ENCODE data around the gene G2E3.

DNA sequence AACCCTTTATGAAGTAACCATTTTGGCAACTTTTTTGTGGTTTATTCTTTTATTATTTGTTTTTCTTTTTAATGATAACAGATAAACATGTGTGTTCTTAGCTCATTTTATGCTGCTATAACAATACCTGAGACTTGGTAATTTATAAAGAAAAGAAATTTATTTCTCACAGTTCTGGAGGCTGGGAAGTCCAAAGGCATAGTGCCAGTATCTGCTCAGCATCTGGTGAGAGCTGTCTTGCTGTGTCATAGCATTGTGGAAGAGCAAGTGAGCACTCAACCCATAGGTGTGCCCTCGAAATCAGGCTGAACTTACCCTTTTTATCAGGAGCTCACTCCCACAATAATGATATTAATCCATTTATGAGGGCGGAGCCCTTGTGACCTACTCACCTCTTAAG lies 55.2 kb downstream of the G2E3 start:
- TF ChIP-seq, protein P1, sequence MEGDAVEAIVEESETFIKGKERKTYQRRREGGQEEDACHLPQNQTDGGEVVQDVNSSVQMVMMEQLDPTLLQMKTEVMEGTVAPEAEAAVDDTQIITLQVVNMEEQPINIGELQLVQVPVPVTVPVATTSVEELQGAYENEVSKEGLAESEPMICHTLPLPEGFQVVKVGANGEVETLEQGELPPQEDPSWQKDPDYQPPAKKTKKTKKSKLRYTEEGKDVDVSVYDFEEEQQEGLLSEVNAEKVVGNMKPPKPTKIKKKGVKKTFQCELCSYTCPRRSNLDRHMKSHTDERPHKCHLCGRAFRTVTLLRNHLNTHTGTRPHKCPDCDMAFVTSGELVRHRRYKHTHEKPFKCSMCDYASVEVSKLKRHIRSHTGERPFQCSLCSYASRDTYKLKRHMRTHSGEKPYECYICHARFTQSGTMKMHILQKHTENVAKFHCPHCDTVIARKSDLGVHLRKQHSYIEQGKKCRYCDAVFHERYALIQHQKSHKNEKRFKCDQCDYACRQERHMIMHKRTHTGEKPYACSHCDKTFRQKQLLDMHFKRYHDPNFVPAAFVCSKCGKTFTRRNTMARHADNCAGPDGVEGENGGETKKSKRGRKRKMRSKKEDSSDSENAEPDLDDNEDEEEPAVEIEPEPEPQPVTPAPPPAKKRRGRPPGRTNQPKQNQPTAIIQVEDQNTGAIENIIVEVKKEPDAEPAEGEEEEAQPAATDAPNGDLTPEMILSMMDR (IDR thresholded peaks at IDR 0.05), result no peak
- TF ChIP-seq EZH2 (IDR thresholded peaks at IDR 0.05) (no peak), EZH2phosphoT487 (IDR thresholded peaks at IDR 0.05) (no peak)

All from neural progenitor cell (in vitro differentiated cells).